H54 (cell line): ENCODE measurements around the gene EGFL6.
"Not testable (repeated sequence)": the region's sequence is repeated elsewhere in the genome, so short reads cannot be mapped to it uniquely, and the experiment has no call there.

ENCODE experiments used
- DNase-seq: peaks from one replicate; pipeline ENCODE4 v3.0.0; 2011; ENCODE audit warnings: low spot score, mixed read lengths; ENCODE audit not compliant: insufficient read length
- FAIRE-seq: peaks from 3 replicates; lab custom pipeline; 2011; peaks lifted over from hg19 to GRCh38; lab: Jason Lieb, UNC
- POLR2A ChIP-seq: IDR thresholded peaks from 2 replicates; pipeline ENCODE4 v1.6.1; 2011; ENCODE audit warnings: low read depth, mild to moderate bottlenecking, low read length

EGFL6 gene

GRCh38 chrX:13652850-13653693, 83.7 kb downstream of the EGFL6 start, which contains the start of gene TCEANC:
Gene TCEANC, plus strand, starts transcription at chrX:13653141. Its CDS starts 9,368 bp downstream, at chrX:13662509.
- FAIRE-seq (no peak), DNase-seq (peak; percentile 39)
- peak; percentile 55 for TF ChIP-seq POLR2A

GRCh38 chrX:13654116-13654515, 84.7 kb downstream of the EGFL6 start:
- no peak for DNase-seq
- no peak for TF ChIP-seq POLR2A
- no peak for FAIRE-seq

DNA sequence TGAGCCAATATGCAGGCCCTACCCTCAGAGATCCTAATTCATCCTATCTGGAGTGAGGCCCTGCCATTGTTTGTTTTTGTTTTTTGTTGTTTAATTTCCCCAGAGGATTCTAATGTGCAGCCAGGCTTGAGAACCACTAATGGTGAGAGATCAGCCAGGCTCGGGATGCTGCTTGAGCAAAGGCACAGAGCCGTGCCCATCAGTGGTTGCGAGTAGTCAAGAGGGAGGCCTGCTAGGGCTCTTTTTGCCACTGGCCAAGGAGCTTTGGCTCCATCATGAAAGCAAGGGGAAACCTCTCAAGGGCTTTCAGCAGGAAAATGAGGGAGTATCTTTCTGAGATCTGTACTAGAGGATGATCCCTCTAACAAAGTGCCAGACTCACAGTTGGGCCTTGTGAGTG, 86.3 kb downstream of the EGFL6 start:
- no peak for DNase-seq
- FAIRE-seq = no peak
- TF ChIP-seq POLR2A = no peak

DNA sequence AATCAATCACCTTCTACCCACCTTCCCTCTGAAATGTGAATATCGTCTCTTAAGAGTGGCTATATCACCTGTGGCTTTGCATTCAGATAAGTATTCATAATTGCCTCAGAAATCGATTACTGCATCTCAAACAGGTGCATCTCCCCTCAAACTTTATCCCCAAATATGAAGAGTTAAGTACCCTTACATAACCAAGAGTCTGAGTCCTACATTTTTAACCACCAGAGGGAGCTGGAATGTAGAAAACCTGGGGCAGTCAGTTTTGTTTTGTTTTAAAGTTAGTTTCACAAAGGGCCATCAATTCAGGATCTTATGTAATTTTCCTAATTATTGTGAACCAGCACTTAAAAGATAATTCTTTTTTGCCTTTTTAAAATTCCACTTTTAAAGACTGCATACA, 89.2 kb downstream of the EGFL6 start:
- FAIRE-seq (no peak), DNase-seq (no peak)
- no peak for TF ChIP-seq POLR2A

DNA sequence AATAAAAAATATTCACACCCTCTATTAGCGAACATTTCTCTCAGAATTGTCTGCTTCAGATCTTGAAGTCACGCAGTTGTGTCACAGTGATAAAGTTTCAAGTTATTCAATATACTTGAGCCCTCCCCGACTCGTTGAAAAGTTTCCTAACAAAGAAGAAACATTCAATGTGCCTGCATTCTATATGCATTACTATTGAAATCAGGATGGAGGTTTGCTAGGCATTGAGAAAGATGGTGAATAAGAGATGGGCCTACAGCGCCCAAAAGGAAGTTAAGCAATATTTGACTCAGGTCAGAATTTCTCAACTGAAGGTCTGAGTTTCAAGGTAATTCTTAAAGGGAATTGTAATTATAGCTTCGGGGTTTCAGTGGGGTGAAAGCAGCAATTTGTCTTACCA, 89.7 kb downstream of the EGFL6 start:
- FAIRE-seq (no peak), DNase-seq (no peak)
- no peak for TF ChIP-seq POLR2A

DNA sequence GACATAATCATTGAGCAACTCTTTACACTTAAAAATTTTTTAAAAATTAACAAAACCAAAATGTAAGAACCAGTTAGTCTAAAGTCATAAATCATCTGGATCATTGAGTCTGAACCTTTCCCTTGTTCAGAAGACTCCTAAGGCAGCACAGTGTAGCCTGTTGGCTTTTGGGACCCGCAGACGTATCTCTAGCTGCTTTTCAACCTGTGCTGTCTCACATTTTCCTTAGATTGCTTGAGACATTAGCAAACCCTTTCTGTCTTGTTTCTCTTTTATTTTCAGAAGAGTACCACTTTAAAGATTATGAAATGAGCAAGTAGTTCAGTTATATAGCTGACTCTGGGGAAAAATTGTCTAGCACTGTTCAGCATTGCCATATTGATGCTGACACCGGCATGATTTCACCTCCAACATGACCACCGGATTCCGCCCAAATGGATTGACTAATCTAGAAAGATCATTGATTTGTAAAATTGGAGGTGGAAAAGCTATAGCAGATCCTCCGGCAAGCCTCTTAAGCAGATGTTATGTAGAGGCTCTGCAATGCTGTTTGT, 92.4 kb downstream of the EGFL6 start:
- FAIRE-seq (no peak), DNase-seq (no peak)
- no peak for TF ChIP-seq POLR2A

GRCh38 chrX:13662355-13662791, 93.0 kb downstream of the EGFL6 start:
- no peak for DNase-seq
- no peak for FAIRE-seq
- no peak for TF ChIP-seq POLR2A

- no peak for TF ChIP-seq POLR2A
- no peak for DNase-seq
- FAIRE-seq = no peak
These were observed 94.6 kb downstream of the EGFL6 start for GRCh38 chrX:13664020-13664419.

DNA sequence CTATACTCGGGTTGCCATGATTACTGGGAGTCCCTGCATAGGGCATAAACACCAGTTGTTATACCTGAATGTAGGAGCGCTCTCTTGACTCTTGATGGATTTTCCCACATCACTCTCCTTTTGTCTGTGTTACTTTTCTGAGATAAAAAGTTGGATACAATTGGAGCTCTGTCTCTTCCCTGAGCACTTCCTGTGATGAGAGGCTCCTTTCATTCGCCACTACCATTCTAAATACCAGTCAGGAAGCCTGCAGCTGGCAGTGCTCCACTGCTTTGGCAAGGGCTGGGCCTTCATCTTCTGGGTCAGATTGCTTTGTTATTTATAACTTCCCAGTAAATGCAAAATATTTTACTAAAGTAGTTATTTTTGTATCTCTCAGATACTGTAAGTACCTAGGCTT, 97.4 kb downstream of the EGFL6 start:
- no peak for TF ChIP-seq POLR2A
- FAIRE-seq (no peak), DNase-seq (no peak)

GRCh38 chrX:13667919-13668318, 98.5 kb downstream of the EGFL6 start:
- DNase-seq (no peak), FAIRE-seq (no peak)
- no peak for TF ChIP-seq POLR2A

DNA sequence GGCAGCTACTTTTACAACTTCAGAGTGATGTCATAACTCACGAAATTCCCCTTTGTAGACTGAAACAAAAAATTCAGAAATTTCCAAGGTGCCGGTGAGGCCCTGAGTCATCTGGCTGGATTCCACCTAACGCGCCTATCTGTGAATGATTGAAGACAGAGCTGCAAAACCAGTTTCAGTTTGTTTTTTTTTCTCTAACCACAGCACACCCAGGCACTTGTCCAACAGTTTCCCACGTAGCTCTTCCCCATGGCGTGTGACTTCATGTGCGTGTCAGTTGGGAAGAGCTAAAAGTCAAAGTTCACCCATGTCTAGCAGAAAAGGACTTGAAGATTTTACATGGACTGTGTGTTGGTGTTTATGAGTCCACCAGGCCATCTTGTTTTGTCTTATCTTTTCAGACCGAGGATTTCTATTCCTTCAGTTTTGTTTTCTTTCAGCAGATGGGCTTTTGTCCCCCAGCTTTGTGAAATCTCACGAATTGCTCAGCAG, 99.9 kb downstream of the EGFL6 start:
- peak; percentile 6 for DNase-seq
- TF ChIP-seq POLR2A = no peak
- peak; percentile 50 for FAIRE-seq

DNA sequence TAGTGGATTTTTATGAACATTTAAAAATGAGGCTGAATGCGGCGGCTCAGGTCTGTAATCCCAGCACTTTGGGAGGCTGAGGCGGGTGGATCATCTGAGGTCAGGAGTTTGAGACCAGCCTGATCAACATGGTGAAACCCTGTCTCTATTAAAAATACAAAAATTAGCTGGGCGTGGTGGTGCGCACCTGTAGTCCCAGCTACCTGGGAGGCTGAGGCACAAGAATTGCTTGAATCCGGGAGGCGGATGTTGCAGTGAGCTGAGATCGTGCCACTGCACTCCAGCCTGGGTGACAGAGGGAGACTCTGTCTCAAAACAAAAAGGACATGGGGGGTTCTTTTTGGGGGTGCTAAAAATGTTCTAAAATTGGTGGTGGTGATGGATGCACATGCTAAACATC, 100.4 kb downstream of the EGFL6 start:
- DNase-seq, FAIRE-seq: not testable (repeated sequence)

- DNase-seq (no peak), FAIRE-seq (no peak)
- no peak for TF ChIP-seq POLR2A
These were observed 100.8 kb downstream of the EGFL6 start for GRCh38 chrX:13670197-13670596.

DNA sequence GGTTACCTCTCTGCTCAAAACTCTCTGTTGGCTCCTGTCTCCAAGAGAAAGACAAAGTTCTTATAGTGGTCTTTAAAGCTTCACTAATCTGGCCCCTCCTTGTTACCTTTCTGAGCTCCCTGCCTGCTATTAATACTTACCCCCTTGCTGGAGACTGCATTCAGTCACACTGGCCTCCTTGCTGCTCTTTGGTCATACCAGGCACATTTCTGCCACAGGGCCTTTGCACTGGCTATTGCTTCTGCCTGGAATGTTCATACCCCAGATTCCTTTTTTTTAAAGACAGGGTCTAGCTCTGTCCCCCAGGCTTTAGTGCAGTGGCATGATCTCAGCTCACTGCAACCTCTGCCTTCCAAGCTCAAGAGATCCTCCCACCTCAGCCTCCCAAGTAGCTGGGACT, 103.6 kb downstream of the EGFL6 start:
- FAIRE-seq = no peak

More for the DNA sequence above, 103.6 kb downstream of the EGFL6 start:
- no peak for TF ChIP-seq POLR2A
- no peak for DNase-seq
